CD8-positive, alpha-beta memory T cell (primary cell): Measurements from ENCODE around the gene CEACAM19. TPM values are rescaled to one million over a fixed set of nuclear protein-coding genes. Genes with fewer than 3 reads are reported as not detected.
"Not testable (repeated sequence)": the region's sequence is repeated elsewhere in the genome, so short reads cannot be mapped to it uniquely, and the experiment has no call there.

Experiments used
- CTCF ChIA-PET: fragments of 350-600 bp; sonication (Branson Sonifier 250); formaldehyde crosslinking; loops from one replicate; lab custom pipeline; 2021; ENCODE audit warnings: antibody characterized with exemption; lab: Charles Lee
- POLR2A ChIA-PET: fragments of 350-600 bp; sonication (Branson Sonifier 250); formaldehyde crosslinking; loops from one replicate; lab custom pipeline; 2021; ENCODE audit warnings: antibody characterized with exemption; lab: Charles Lee
- DNase-seq, 5 donors: peaks; one replicate each; pipeline versions ENCODE4 v3.0.0 to v3.0.0-alpha.2; 2020 to 2022; ENCODE audit warnings: mixed read lengths in 1 of 5
- H3K27ac ChIP-seq: one replicate; pipeline ENCODE4 v1.7.0; 2013; ENCODE audit warnings: low read depth, mild to moderate bottlenecking, low read length, moderate library complexity
- H3K27me3 ChIP-seq: 2 replicates; pipeline ENCODE4 v1.7.0; 2013; ENCODE audit warnings: low read length, mild to moderate bottlenecking; ENCODE audit not compliant: insufficient read depth, poor library complexity, severe bottlenecking
- H3K36me3 ChIP-seq: 2 replicates; pipeline ENCODE4 v1.7.0; 2013; ENCODE audit warnings: mild to moderate bottlenecking, low read length, moderate library complexity; ENCODE audit not compliant: insufficient read depth
- H3K4me1 ChIP-seq: 2 replicates; pipeline ENCODE4 v1.7.0; 2013; ENCODE audit warnings: mild to moderate bottlenecking, low read length, moderate library complexity; ENCODE audit not compliant: insufficient read depth
- H3K4me3 ChIP-seq: 2 replicates; pipeline ENCODE4 v1.7.0; 2013; ENCODE audit warnings: mild to moderate bottlenecking, low read length
- H3K9me3 ChIP-seq: 2 replicates; pipeline ENCODE4 v1.7.0; 2013; ENCODE audit warnings: mild to moderate bottlenecking, low read length
- H3K27ac Mint-ChIP-seq, 8 donors: one replicate each; pipeline ENCODE4 v1.8.0; 2020 to 2021; ENCODE audit warnings: mixed read lengths in 8 of 8, mild to moderate bottlenecking in 6 of 8, inconsistent platforms in 3 of 8, moderate library complexity in 3 of 8
- H3K27me3 Mint-ChIP-seq, 2 donors: one replicate each; pipeline ENCODE4 v1.8.0; 2020 to 2021; ENCODE audit warnings: mixed read lengths in 2 of 2, mild to moderate bottlenecking in 1 of 2, moderate library complexity in 1 of 2
- H3K36me3 Mint-ChIP-seq, 3 donors: one replicate each; pipeline ENCODE4 v1.8.0; 2020 to 2021; ENCODE audit warnings: mixed read lengths in 3 of 3, inconsistent platforms in 1 of 3, mild to moderate bottlenecking in 1 of 3
- H3K4me1 Mint-ChIP-seq, 3 donors: one replicate each; pipeline ENCODE4 v1.8.0; 2020 to 2021; ENCODE audit warnings: mixed read lengths in 3 of 3, inconsistent platforms in 1 of 3, mild to moderate bottlenecking in 1 of 3
- H3K4me3 Mint-ChIP-seq, 7 donors: one replicate each; pipeline ENCODE4 v1.8.0; 2020 to 2021; ENCODE audit warnings: mixed read lengths in 7 of 7, mild to moderate bottlenecking in 6 of 7, moderate library complexity in 4 of 7, inconsistent platforms in 2 of 7
- H3K9me3 Mint-ChIP-seq, 5 donors: one replicate each; pipeline ENCODE4 v1.8.0; 2020 to 2022; ENCODE audit warnings: mixed read lengths in 5 of 5, mild to moderate bottlenecking in 3 of 5, moderate library complexity in 2 of 5, inconsistent platforms in 1 of 5
- polyA plus RNA-seq: library from polyadenylated mRNA; unstranded; fragments of 300-500 nt; fragmentation: Illumina TruSeq; gene quantifications from one replicate; pipeline ENCODE4 v1.2.3, GENCODE V29; 2021
- total RNA-seq, 2 experiments: library from RNA; stranded (reverse); gene quantifications; one replicate each; pipeline ENCODE4 v1.2.3, GENCODE V29; 2021

Gene CEACAM19
- total and polyA plus RNA-seq, 3 experiments from 2014 or later: 0.18 to 0.24 TPM; not detected in 1

- H3K4me1 Mint-ChIP-seq: peaks cover 3 to 5% (median 5%) of the 10 kb centered on the region in 3 donors
- Histone ChIP-seq H3K9me3 (no peaks in the 10 kb centered on the region), H3K4me1 (no peaks in the 10 kb centered on the region), H3K4me3 (no peak overlapping the region), H3K27ac (no peak overlapping the region), H3K36me3 (no peaks in the 10 kb centered on the region), H3K27me3 (no peaks in the 10 kb centered on the region)
- DNase-seq: no peak
- H3K27me3 Mint-ChIP-seq: peaks cover 5 to 36% of the 10 kb centered on the region in 2 donors
- ChIA-PET POLR2A (no interaction called here), CTCF (no interaction called here)
- H3K36me3 Mint-ChIP-seq: no peaks in the 10 kb centered on the region
- H3K27ac Mint-ChIP-seq: no peak overlapping the region
- peaks cover 0 to 2% (median 0%) of the 10 kb centered on the region in 5 donors for H3K9me3 Mint-ChIP-seq
- H3K4me3 Mint-ChIP-seq: no peak overlapping the region
These were observed 12.3 kb downstream of the CEACAM19 start for GRCh38 chr19:44683434-44684210.

GRCh38 chr19:44684396-44684795 is 13.1 kb downstream of the CEACAM19 start:
- CTCF ChIA-PET, H3K4me3 Mint-ChIP-seq, H3K27ac ChIP-seq, DNase-seq, H3K36me3 ChIP-seq, POLR2A ChIA-PET, H3K27ac Mint-ChIP-seq, H3K9me3 Mint-ChIP-seq, H3K4me1 Mint-ChIP-seq, H3K4me3 ChIP-seq, H3K36me3 Mint-ChIP-seq, H3K27me3 ChIP-seq, H3K4me1 ChIP-seq, H3K9me3 ChIP-seq: not testable (repeated sequence)
- peaks cover 5 to 36% of the 10 kb centered on the region in 2 donors for H3K27me3 Mint-ChIP-seq

- CTCF ChIA-PET: no interaction called here
- H3K27me3 Mint-ChIP-seq: peaks cover 5 to 32% of the 10 kb centered on the region in 2 donors
- peak overlapping the region in 3 of 8 donors; percentile 6 to 69 (median 35) for H3K27ac Mint-ChIP-seq
- peaks cover 5 to 11% (median 9%) of the 10 kb centered on the region in 3 donors for H3K4me1 Mint-ChIP-seq
- H3K36me3 Mint-ChIP-seq: no peaks in the 10 kb centered on the region
- DNase-seq: no peak
- Histone ChIP-seq H3K9me3 (no peaks in the 10 kb centered on the region), H3K27ac (no peak overlapping the region), H3K4me3 (no peak overlapping the region), H3K27me3 (no peaks in the 10 kb centered on the region), H3K36me3 (no peaks in the 10 kb centered on the region), H3K4me1 (peaks cover 5% of the 10 kb centered on the region)
- H3K9me3 Mint-ChIP-seq: peaks cover 0 to 2% (median 0%) of the 10 kb centered on the region in 5 donors
- no peak overlapping the region for H3K4me3 Mint-ChIP-seq
- POLR2A ChIA-PET: no interaction called here
These were observed 13.9 kb downstream of the CEACAM19 start for GRCh38 chr19:44684892-44685863.

- POLR2A ChIA-PET: no interaction called here
- Mint-ChIP-seq H3K27ac (no peak overlapping the region), H3K9me3 (peaks cover 0 to 2% (median 0%) of the 10 kb centered on the region in 5 donors), H3K36me3 (no peaks in the 10 kb centered on the region), H3K4me1 (peaks cover 5 to 11% (median 9%) of the 10 kb centered on the region in 3 donors), H3K27me3 (peaks cover 5 to 27% of the 10 kb centered on the region in 2 donors), H3K4me3 (no peak overlapping the region)
- DNase-seq: no peak
- Histone ChIP-seq H3K4me1 (peaks cover 5% of the 10 kb centered on the region), H3K9me3 (no peaks in the 10 kb centered on the region), H3K4me3 (no peak overlapping the region), H3K36me3 (no peaks in the 10 kb centered on the region), H3K27ac (no peak overlapping the region), H3K27me3 (no peaks in the 10 kb centered on the region)
- CTCF ChIA-PET: no interaction called here
These were observed 14.6 kb downstream of the CEACAM19 start for GRCh38 chr19:44685877-44686276.

- no peak overlapping the region for H3K4me3 Mint-ChIP-seq
- H3K27ac Mint-ChIP-seq: peak overlapping the region in 2 of 8 donors; percentile 2 to 27
- no peaks in the 10 kb centered on the region for H3K36me3 ChIP-seq
- DNase-seq: no peak
- no peak overlapping the region for H3K4me3 ChIP-seq
- no peaks in the 10 kb centered on the region for H3K27me3 ChIP-seq
- peaks cover 0 to 2% (median 0%) of the 10 kb centered on the region in 5 donors for H3K9me3 Mint-ChIP-seq
- H3K4me1 ChIP-seq: peaks cover 10% of the 10 kb centered on the region
- H3K27me3 Mint-ChIP-seq: peaks cover 5 to 27% of the 10 kb centered on the region in 2 donors
- ChIA-PET POLR2A (no interaction called here), CTCF (no interaction called here)
- no peak overlapping the region for H3K27ac ChIP-seq
- peaks cover 8 to 15% (median 10%) of the 10 kb centered on the region in 3 donors for H3K4me1 Mint-ChIP-seq
- no peaks in the 10 kb centered on the region for H3K36me3 Mint-ChIP-seq
- no peaks in the 10 kb centered on the region for H3K9me3 ChIP-seq
These were observed 15.6 kb downstream of the CEACAM19 start for GRCh38 chr19:44686896-44687295.

- peak overlapping the region in 1 of 8 donors; percentile 29 for H3K27ac Mint-ChIP-seq
- Histone ChIP-seq H3K27ac (no peak overlapping the region), H3K9me3 (no peaks in the 10 kb centered on the region), H3K36me3 (no peaks in the 10 kb centered on the region), H3K4me1 (peaks cover 20% of the 10 kb centered on the region), H3K27me3 (no peaks in the 10 kb centered on the region), H3K4me3 (no peak overlapping the region)
- peaks cover 18 to 25% (median 20%) of the 10 kb centered on the region in 3 donors for H3K4me1 Mint-ChIP-seq
- DNase-seq: no peak
- H3K4me3 Mint-ChIP-seq: no peak overlapping the region
- H3K36me3 Mint-ChIP-seq: no peaks in the 10 kb centered on the region
- ChIA-PET POLR2A (no interaction called here), CTCF (interaction anchor here (0.5 to 5.5 kb wide), 3 partner anchors 35 to 140 kb away, joined by 3 to 50 read pairs (median 32); no protein-coding TSS in a partner anchor)
- peaks cover 5 to 25% of the 10 kb centered on the region in 2 donors for H3K27me3 Mint-ChIP-seq
- peaks cover 0 to 2% (median 0%) of the 10 kb centered on the region in 5 donors for H3K9me3 Mint-ChIP-seq
These were observed 16.6 kb downstream of the CEACAM19 start for GRCh38 chr19:44687888-44688287.

GRCh38 chr19:44689290-44690130 is 18.2 kb downstream of the CEACAM19 start:
- no peak overlapping the region for H3K4me3 Mint-ChIP-seq
- peaks cover 0 to 2% (median 0%) of the 10 kb centered on the region in 5 donors for H3K9me3 Mint-ChIP-seq
- CTCF ChIA-PET: interaction anchor here (1.0 to 5.5 kb wide), 7 partner anchors 13 to 82 kb away, joined by 3 to 50 read pairs (median 5); no protein-coding TSS in a partner anchor
- Histone ChIP-seq H3K4me3 (no peak overlapping the region), H3K9me3 (no peaks in the 10 kb centered on the region), H3K27ac (no peak overlapping the region), H3K36me3 (no peaks in the 10 kb centered on the region), H3K4me1 (peaks cover 22% of the 10 kb centered on the region), H3K27me3 (no peaks in the 10 kb centered on the region)
- peaks cover 1 to 17% of the 10 kb centered on the region in 2 donors for H3K27me3 Mint-ChIP-seq
- H3K4me1 Mint-ChIP-seq: peaks cover 19 to 29% (median 23%) of the 10 kb centered on the region in 3 donors
- peak overlapping the region in 4 of 8 donors; percentile 21 to 70 (median 52) for H3K27ac Mint-ChIP-seq
- POLR2A ChIA-PET: interaction anchor here (0.9 kb wide), 1 partner anchor 81 kb away, joined by 4 read pairs; no protein-coding TSS in a partner anchor
- peak; percentile 47 to 81 (median 68) for DNase-seq
- no peaks in the 10 kb centered on the region for H3K36me3 Mint-ChIP-seq
